Endodermal cell (in vitro differentiated cells): ENCODE measurements around the gene DGKD. TPM values are rescaled to one million over a fixed set of nuclear protein-coding genes. Genes with fewer than 3 reads are reported as not detected.

Experiments
- DNase-seq: peaks from one replicate; pipeline ENCODE4 v3.0.0-alpha.2; 2017
- H3K27ac ChIP-seq: 2 replicates; pipeline ENCODE4 v1.5.1; 2013; ENCODE audit warnings: mild to moderate bottlenecking, low read depth, low read length, moderate library complexity
- H3K27me3 ChIP-seq: 2 replicates; pipeline ENCODE4 v1.6.1; 2013; ENCODE audit warnings: mild to moderate bottlenecking, low read length, moderate library complexity; ENCODE audit not compliant: insufficient read depth, control insufficient read depth, poor library complexity, severe bottlenecking
- H3K36me3 ChIP-seq: 2 replicates; pipeline ENCODE4 v1.7.0; 2013; ENCODE audit warnings: mild to moderate bottlenecking, low read length, moderate library complexity; ENCODE audit not compliant: control insufficient read depth, insufficient read depth
- H3K4me1 ChIP-seq: one replicate; pipeline ENCODE4 v1.7.0; 2013; ENCODE audit warnings: low read length; ENCODE audit not compliant: control insufficient read depth, insufficient read depth
- H3K4me3 ChIP-seq: 2 replicates; pipeline ENCODE4 v1.5.1; 2013; ENCODE audit warnings: mild to moderate bottlenecking, low read length, moderate library complexity
- H3K9ac ChIP-seq: 2 replicates; pipeline ENCODE4 v1.6.1; 2013; ENCODE audit warnings: mild to moderate bottlenecking, low read length, moderate library complexity; ENCODE audit not compliant: poor library complexity, severe bottlenecking; ENCODE audit errors: extremely low read depth
- H3K9me3 ChIP-seq: 2 replicates; pipeline ENCODE4 v1.6.1; 2013; ENCODE audit warnings: mild to moderate bottlenecking, low read length, moderate library complexity; ENCODE audit not compliant: control insufficient read depth
- H3K27ac Mint-ChIP-seq: 2 replicates; pipeline ENCODE4 v1.8.0; 2020; ENCODE audit warnings: mixed read lengths
- H3K27me3 Mint-ChIP-seq: 2 replicates; pipeline ENCODE4 v1.8.0; 2021; ENCODE audit warnings: mild to moderate bottlenecking, mixed read lengths; ENCODE audit not compliant: insufficient read depth
- H3K36me3 Mint-ChIP-seq: 2 replicates; pipeline ENCODE4 v1.8.0; 2020; ENCODE audit warnings: low read depth, mixed read lengths
- H3K4me1 Mint-ChIP-seq: 2 replicates; pipeline ENCODE4 v1.8.0; 2020; ENCODE audit warnings: mixed read lengths
- H3K4me3 Mint-ChIP-seq: 2 replicates; pipeline ENCODE4 v1.8.0; 2020; ENCODE audit warnings: mild to moderate bottlenecking, moderate library complexity, mixed read lengths
- H3K9me3 Mint-ChIP-seq: 2 replicates; pipeline ENCODE4 v1.8.0; 2020; ENCODE audit warnings: mild to moderate bottlenecking, mixed read lengths
- WGBS, 2 experiments: methylation state at CpG; one replicate each; pipeline versions ENCODE4 v1.1.5 to v1.1.7; 2013; ENCODE audit warnings: missing lambda C conversion rate in 2 of 2, mixed read lengths in 1 of 2; ENCODE audit not compliant: insufficient coverage in 1 of 2, insufficient read length in 1 of 2; 5-methylcytosine and 5-hydroxymethylcytosine counted together
- total RNA-seq, 2 donors: library from RNA; stranded (reverse); fragmentation: NEBNext Ultra II Directional in 1 of 2; extraction: Animal tissue kit (Norgen Biotek cat#: 25700) in 1 of 2; gene quantifications; 2 replicates in 1 of 2; 3 replicates in 1 of 2; pipeline ENCODE4 v1.2.1, GENCODE V29; 2021
- TF ChIP-seq, protein P1 (sequence below): fragments of 200-600 bp; sonication (generic); conservative IDR thresholded peaks from 2 replicates; pipeline ENCODE4 v1.5.0; 2021; ENCODE audit warnings: antibody characterized with exemption, mild to moderate bottlenecking

The DGKD gene
- total RNA-seq, 2 donors from 2014 or later = 39.2 to 46.9 TPM

DNA sequence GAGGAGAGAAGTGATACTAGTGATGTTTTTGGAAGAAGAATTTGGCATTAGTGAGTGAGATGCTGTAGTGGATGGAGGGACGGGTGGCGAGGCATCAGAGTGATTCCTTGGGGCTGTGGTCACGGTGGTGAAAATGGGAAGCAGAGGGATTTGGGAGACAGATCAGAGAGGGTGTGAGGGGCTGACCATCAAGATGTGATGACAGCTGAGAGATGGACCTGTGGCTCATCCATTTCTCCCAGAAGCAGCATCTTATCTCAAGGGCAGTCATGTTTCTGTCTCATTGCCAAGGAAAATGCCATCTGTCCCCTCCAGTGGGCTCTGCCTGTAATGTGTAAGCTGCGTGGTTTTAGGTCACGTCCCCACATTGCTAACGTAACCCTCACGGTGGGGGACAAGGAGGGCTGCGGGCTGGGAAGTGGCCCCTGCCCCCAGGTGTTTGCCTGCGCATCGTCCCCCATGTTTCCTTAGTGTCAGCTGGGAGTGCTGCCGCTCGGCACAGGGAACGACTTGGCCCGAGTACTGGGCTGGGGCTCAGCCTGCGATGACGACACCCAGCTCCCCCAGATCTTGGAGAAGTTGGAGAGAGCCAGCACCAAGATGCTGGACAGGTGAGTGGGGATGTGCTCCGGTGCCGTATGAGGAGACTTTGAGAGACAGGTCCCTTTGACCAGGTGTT is 91.0 kb downstream of the DGKD start:
- Histone ChIP-seq H3K27ac (no peak overlapping the region), H3K4me1 (no peaks in the 10 kb centered on the region), H3K27me3 (no peaks in the 10 kb centered on the region), H3K36me3 (peaks cover 7% of the 10 kb centered on the region), H3K4me3 (no peak overlapping the region), H3K9ac (no peak overlapping the region), H3K9me3 (no peaks in the 10 kb centered on the region)
- Mint-ChIP-seq H3K27ac (no peak overlapping the region), H3K4me3 (no peak overlapping the region), H3K27me3 (no peaks in the 10 kb centered on the region), H3K9me3 (no peaks in the 10 kb centered on the region), H3K36me3 (peaks cover 39% of the 10 kb centered on the region), H3K4me1 (peaks cover 4% of the 10 kb centered on the region)
- TF ChIP-seq, protein P1, sequence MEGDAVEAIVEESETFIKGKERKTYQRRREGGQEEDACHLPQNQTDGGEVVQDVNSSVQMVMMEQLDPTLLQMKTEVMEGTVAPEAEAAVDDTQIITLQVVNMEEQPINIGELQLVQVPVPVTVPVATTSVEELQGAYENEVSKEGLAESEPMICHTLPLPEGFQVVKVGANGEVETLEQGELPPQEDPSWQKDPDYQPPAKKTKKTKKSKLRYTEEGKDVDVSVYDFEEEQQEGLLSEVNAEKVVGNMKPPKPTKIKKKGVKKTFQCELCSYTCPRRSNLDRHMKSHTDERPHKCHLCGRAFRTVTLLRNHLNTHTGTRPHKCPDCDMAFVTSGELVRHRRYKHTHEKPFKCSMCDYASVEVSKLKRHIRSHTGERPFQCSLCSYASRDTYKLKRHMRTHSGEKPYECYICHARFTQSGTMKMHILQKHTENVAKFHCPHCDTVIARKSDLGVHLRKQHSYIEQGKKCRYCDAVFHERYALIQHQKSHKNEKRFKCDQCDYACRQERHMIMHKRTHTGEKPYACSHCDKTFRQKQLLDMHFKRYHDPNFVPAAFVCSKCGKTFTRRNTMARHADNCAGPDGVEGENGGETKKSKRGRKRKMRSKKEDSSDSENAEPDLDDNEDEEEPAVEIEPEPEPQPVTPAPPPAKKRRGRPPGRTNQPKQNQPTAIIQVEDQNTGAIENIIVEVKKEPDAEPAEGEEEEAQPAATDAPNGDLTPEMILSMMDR = no peak
- 93 to 97% methylated on average over 18 of the region's 18 CpGs for whole genome bisulfite sequencing, 2 experiments
- peak; percentile 29 for DNase-seq

DNA sequence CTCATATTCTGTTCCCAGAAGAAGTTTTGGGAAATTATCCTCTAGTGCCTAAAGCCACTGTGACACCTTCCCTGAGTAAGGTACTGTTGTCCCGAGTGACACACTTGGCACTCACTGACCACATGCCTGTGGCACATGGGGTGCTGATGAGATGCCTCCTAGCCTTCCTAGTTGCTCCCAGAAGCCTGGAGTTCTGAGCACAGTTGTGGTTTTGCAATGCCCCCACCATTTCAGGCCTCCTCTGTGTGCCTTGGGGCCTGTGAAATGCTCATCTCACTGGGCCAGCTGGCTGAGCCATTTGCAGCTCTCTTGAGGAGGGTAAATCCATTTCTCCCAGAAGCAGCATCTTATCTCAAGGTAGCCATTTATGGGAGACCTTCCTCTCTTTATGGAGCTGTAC is 91.8 kb downstream of the DGKD start:
- H3K9me3 Mint-ChIP-seq = no peaks in the 10 kb centered on the region
- WGBS, 2 experiments = 71 to 88% methylated on average over 1 of the region's 1 CpG
- Histone ChIP-seq H3K4me3 (no peak overlapping the region), H3K9ac (no peak overlapping the region), H3K4me1 (no peaks in the 10 kb centered on the region), H3K27ac (no peak overlapping the region), H3K9me3 (no peaks in the 10 kb centered on the region), H3K36me3 (peaks cover 7% of the 10 kb centered on the region), H3K27me3 (no peaks in the 10 kb centered on the region)
- H3K27ac Mint-ChIP-seq = no peak overlapping the region
- no peak for DNase-seq
- TF ChIP-seq, protein P1 = no peak
- H3K36me3 Mint-ChIP-seq = peaks cover 43% of the 10 kb centered on the region
- H3K4me3 Mint-ChIP-seq = no peak overlapping the region
- H3K4me1 Mint-ChIP-seq = peaks cover 4% of the 10 kb centered on the region
- H3K27me3 Mint-ChIP-seq = no peaks in the 10 kb centered on the region

DNA sequence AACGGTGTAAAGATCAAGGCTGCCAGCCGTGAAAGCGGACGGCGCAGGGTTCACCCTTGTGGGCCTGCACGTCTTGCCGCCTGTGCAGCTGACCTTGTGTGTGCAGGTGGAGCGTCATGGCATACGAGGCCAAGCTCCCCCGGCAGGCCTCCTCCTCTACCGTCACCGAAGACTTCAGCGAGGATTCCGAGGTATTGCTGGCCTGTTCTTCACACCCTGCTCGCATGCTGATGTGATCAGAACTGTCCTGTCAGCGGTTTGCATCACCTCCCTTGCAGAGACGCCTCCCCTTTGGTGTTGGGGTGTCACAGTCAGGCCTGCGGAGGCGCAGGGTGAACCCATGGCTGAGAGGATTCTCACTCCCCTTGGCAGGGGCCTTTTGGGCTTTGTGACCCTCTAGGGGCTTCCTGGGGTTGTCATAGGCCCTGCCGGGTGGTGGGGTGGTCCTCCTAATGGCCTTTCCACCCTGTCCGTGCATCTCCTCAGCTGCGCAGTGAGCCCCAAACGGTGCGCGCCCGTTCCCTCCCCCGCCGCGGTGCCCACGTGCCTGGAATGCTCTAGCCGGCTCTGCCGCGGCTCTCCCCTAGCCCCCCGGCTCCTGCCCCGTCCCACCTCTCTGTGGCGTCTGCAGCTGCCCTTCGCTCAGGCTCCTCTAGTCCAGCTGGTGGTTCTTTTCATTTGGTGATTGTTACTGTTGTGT is 92.5 kb downstream of the DGKD start:
- H3K27ac Mint-ChIP-seq = no peak overlapping the region
- H3K9me3 ChIP-seq = no peaks in the 10 kb centered on the region
- H3K4me1 Mint-ChIP-seq = peaks cover 4% of the 10 kb centered on the region
- H3K9ac ChIP-seq = no peak overlapping the region
- no peak overlapping the region for H3K4me3 Mint-ChIP-seq
- DNase-seq = no peak
- H3K27me3 Mint-ChIP-seq = no peaks in the 10 kb centered on the region
- H3K4me1 ChIP-seq = no peaks in the 10 kb centered on the region
- H3K27me3 ChIP-seq = no peaks in the 10 kb centered on the region
- no peak overlapping the region for H3K4me3 ChIP-seq
- WGBS, 2 experiments = 94 to 96% methylated on average over 31 to 37 of the region's 37 CpGs
- H3K36me3 ChIP-seq = peaks cover 8% of the 10 kb centered on the region
- TF ChIP-seq, protein P1 = no peak
- H3K27ac ChIP-seq = peak overlapping the region; percentile 27
- H3K36me3 Mint-ChIP-seq = peaks cover 42% of the 10 kb centered on the region
- H3K9me3 Mint-ChIP-seq = no peaks in the 10 kb centered on the region
